Gastroesophageal sphincter (tissue), 4 donors: ENCODE measurements around the gene EHBP1. TPM values are rescaled to one million over a fixed set of nuclear protein-coding genes. Genes with fewer than 3 reads are reported as not detected.

Experiments
- ATAC-seq: fragments of 150-250 bp; one replicate; pipeline ENCODE4 v1.9.1; 2016; ENCODE audit warnings: mild to moderate bottlenecking, moderate library complexity
- H3K27ac ChIP-seq, 4 donors: fragments of 200-600 bp; sonication (generic) in 3 of 4; 1 replicate in 3 of 4; 2 replicates in 1 of 4; pipeline ENCODE4 v1.5.1; 2016 to 2019
- H3K27me3 ChIP-seq: fragments of 200-600 bp; sonication (generic); one replicate; pipeline ENCODE4 v1.5.1; 2019
- H3K36me3 ChIP-seq, 2 donors: fragments of 200-600 bp; sonication (generic); one replicate each; pipeline ENCODE4 v1.5.1; 2019; ENCODE audit warnings: control low read depth in 1 of 2
- H3K4me1 ChIP-seq, 3 donors: fragments of 200-600 bp; sonication (generic); 1 replicate in 2 of 3; 2 replicates in 1 of 3; pipeline ENCODE4 v1.5.1; 2016 to 2019; ENCODE audit warnings: control low read depth in 2 of 3
- H3K4me3 ChIP-seq, 2 donors: fragments of 200-600 bp; sonication (generic); one replicate each; pipeline ENCODE4 v1.5.1; 2019; ENCODE audit warnings: mild to moderate bottlenecking in 1 of 2, moderate library complexity in 1 of 2
- H3K9me3 ChIP-seq, 3 donors: fragments of 200-600 bp; sonication (generic); one replicate each; pipeline ENCODE4 v1.5.1; 2017 to 2019; ENCODE audit warnings: control low read depth in 2 of 3
- CTCF ChIP-seq, 4 experiments: fragments of 200-600 bp in 2 of 4; fragments of 450-650 bp in 2 of 4; sonication (generic) in 1 of 4; IDR thresholded peaks; one replicate each; pipeline ENCODE4 v1.5.1; 2017 to 2019; ENCODE audit warnings: antibody characterized with exemption in 4 of 4, mild to moderate bottlenecking in 2 of 4, moderate library complexity in 2 of 4
- EP300 ChIP-seq: sonication (generic); formaldehyde crosslinking; IDR thresholded peaks from one replicate; pipeline ENCODE4 v1.6.1; 2017; ENCODE audit warnings: antibody characterized with exemption, mild to moderate bottlenecking
- POLR2A ChIP-seq, 2 donors: fragments of 450-650 bp; IDR thresholded peaks; one replicate each; pipeline ENCODE4 v1.6.1; 2017; ENCODE audit warnings: antibody characterized with exemption in 2 of 2, mild to moderate bottlenecking in 2 of 2, moderate library complexity in 1 of 2
- POLR2AphosphoS5 ChIP-seq: sonication (generic); formaldehyde crosslinking; IDR thresholded peaks from one replicate; pipeline ENCODE4 v1.6.1; 2017; ENCODE audit warnings: antibody characterized with exemption
- WGBS, 2 donors: methylation state at CpG; one replicate each; pipeline ENCODE4 v1.1.5; 2018; ENCODE audit warnings: low coverage in 1 of 2; 5-methylcytosine and 5-hydroxymethylcytosine counted together
- total RNA-seq, 4 donors: library from RNA; depleted of rRNA; stranded (reverse); fragments of >200 nt; gene quantifications; one replicate each; pipeline ENCODE4 v1.1.0, GENCODE V29; 2016

The EHBP1 gene
- total RNA-seq, 4 donors from 2014 or later, result 82.4 to 159 (median 146) TPM

GRCh38 chr2:62944362-62944761 is 238.8 kb downstream of the EHBP1 start:
- Histone ChIP-seq H3K27me3 (no peaks in the 10 kb centered on the region), H3K9me3 (no peaks in the 10 kb centered on the region), H3K4me3 (no peak overlapping the region), H3K36me3 (peaks cover 0 to 37% of the 10 kb centered on the region in 2 donors), H3K4me1 (peaks cover 0 to 5% (median 0%) of the 10 kb centered on the region in 3 donors), H3K27ac (no peak overlapping the region)
- WGBS, 2 donors, result 92 to 100% methylated on average over 1 to 2 of the region's 2 CpGs
- no peak for ATAC-seq
- no peak for TF ChIP-seq POLR2A (IDR thresholded peaks at IDR 0.05)
- TF ChIP-seq POLR2AphosphoS5, result no peak
- TF ChIP-seq CTCF (IDR thresholded peaks at IDR 0.05), result no peak
- no peak for TF ChIP-seq EP300

- Histone ChIP-seq H3K36me3 (peaks cover 0 to 55% of the 10 kb centered on the region in 2 donors), H3K27ac (no peak overlapping the region), H3K27me3 (no peaks in the 10 kb centered on the region), H3K4me3 (no peak overlapping the region), H3K9me3 (no peaks in the 10 kb centered on the region), H3K4me1 (peaks cover 0 to 5% (median 0%) of the 10 kb centered on the region in 3 donors)
- ATAC-seq, result no peak
- WGBS, 2 donors, result 31 to 42% methylated on average over 1 of the region's 1 CpG
- TF ChIP-seq POLR2AphosphoS5, result no peak
These were observed 241.9 kb downstream of the EHBP1 start for GRCh38 chr2:62947403-62947802.

GRCh38 chr2:62956651-62957050 is 251.1 kb downstream of the EHBP1 start:
- WGBS, 2 donors, result 58 to 73% methylated on average over 2 of the region's 2 CpGs
- H3K36me3 ChIP-seq, result peaks cover 0 to 56% of the 10 kb centered on the region in 2 donors
- H3K9me3 ChIP-seq, result no peaks in the 10 kb centered on the region
- H3K4me3 ChIP-seq, result no peak overlapping the region
- TF ChIP-seq POLR2AphosphoS5 (no peak), CTCF (IDR thresholded peaks at IDR 0.05) (no peak), EP300 (no peak), POLR2A (IDR thresholded peaks at IDR 0.05) (no peak)
- ATAC-seq, result no peak
- H3K27me3 ChIP-seq, result no peaks in the 10 kb centered on the region
- no peaks in the 10 kb centered on the region for H3K4me1 ChIP-seq
- no peak overlapping the region for H3K27ac ChIP-seq

- Histone ChIP-seq H3K4me1 (no peaks in the 10 kb centered on the region), H3K27ac (no peak overlapping the region), H3K9me3 (no peaks in the 10 kb centered on the region), H3K27me3 (no peaks in the 10 kb centered on the region), H3K4me3 (no peak overlapping the region), H3K36me3 (peaks cover 0 to 56% of the 10 kb centered on the region in 2 donors)
- 91 to 95% methylated on average over 3 of the region's 3 CpGs for WGBS, 2 donors
- no peak for ATAC-seq
- TF ChIP-seq CTCF (IDR thresholded peaks at IDR 0.05), result no peak
- no peak for TF ChIP-seq EP300
- TF ChIP-seq POLR2AphosphoS5, result no peak
- no peak for TF ChIP-seq POLR2A (IDR thresholded peaks at IDR 0.05)
These were observed 252.7 kb downstream of the EHBP1 start for GRCh38 chr2:62958206-62958605.

GRCh38 chr2:62964050-62964449 is 258.5 kb downstream of the EHBP1 start:
- H3K27ac ChIP-seq, result no peak overlapping the region
- no peaks in the 10 kb centered on the region for H3K4me1 ChIP-seq
- H3K9me3 ChIP-seq, result no peaks in the 10 kb centered on the region
- H3K36me3 ChIP-seq, result peaks cover 0 to 40% of the 10 kb centered on the region in 2 donors
- no peak overlapping the region for H3K4me3 ChIP-seq
- H3K27me3 ChIP-seq, result no peaks in the 10 kb centered on the region
- WGBS, 2 donors, result 92 to 96% methylated on average over 2 of the region's 2 CpGs
- TF ChIP-seq EP300 (no peak), POLR2A (IDR thresholded peaks at IDR 0.05) (no peak), CTCF (IDR thresholded peaks at IDR 0.05) (no peak), POLR2AphosphoS5 (no peak)
- ATAC-seq, result no peak
